RWPE1 (cell line): ENCODE measurements around the gene CXADR.
A peak's percentile ranks its signal among the peaks of the same experiment; 100 is the strongest.

ENCODE experiments used
- CTCF ChIA-PET: fragments of 350-600 bp; sonication (Branson Sonifier 250); formaldehyde crosslinking; extraction: SDS; loops from one replicate; lab custom pipeline; 2021; lab: Yijun Ruan, JAX
- POLR2A ChIA-PET: fragments of 400-600 bp; formaldehyde crosslinking; extraction: SDS; loops from one replicate; lab custom pipeline; 2020; ENCODE audit warnings: antibody characterized with exemption; ENCODE audit not compliant: low non-redundant PET; lab: Yijun Ruan, JAX
- DNase-seq: peaks from one replicate; pipeline ENCODE4 v3.0.0; 2012; ENCODE audit warnings: low spot score
- H3K27ac ChIP-seq: fragments of 450-650 bp; 2 replicates; pipeline ENCODE4 v1.5.1; 2017
- TF ChIP-seq, protein P1 (sequence below): fragments of 450-650 bp; conservative IDR thresholded peaks from 2 replicates; pipeline ENCODE4 v1.5.1; 2017; ENCODE audit warnings: low read depth, mild to moderate bottlenecking

The CXADR gene

DNA sequence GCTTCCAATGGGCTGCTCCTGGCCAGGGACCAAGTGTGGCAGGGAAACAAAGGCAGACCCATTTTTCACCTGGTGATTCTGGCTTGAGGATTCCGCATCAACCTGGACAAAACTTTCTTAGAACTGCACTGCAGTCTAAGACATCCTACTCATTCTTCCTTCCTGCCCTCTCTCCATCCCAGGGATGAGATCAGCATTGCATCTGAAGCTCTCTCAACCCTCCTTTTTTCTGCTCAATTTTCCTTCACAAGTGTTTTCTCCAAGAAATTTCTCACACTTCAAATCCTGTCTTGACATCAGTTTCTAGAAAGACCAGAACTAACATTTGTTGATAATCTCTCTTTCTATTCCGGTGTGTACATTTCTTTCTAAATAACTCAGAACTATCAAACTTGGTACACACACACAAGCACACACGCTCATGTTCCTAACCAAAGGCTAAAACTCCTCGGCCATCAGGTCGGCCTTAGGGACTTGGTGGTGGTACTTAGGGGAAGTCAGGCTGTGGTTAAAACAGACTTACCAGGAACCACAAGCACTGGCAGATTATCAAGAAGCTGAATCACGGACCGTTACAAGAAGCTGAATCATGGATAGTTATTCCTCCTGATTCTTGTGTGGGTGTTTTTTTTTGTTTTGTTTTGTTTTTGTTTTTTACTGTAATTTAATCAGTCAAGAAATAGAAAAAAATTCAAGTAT, 21.0 kb upstream of the CXADR start:
- TF ChIP-seq, protein P1, sequence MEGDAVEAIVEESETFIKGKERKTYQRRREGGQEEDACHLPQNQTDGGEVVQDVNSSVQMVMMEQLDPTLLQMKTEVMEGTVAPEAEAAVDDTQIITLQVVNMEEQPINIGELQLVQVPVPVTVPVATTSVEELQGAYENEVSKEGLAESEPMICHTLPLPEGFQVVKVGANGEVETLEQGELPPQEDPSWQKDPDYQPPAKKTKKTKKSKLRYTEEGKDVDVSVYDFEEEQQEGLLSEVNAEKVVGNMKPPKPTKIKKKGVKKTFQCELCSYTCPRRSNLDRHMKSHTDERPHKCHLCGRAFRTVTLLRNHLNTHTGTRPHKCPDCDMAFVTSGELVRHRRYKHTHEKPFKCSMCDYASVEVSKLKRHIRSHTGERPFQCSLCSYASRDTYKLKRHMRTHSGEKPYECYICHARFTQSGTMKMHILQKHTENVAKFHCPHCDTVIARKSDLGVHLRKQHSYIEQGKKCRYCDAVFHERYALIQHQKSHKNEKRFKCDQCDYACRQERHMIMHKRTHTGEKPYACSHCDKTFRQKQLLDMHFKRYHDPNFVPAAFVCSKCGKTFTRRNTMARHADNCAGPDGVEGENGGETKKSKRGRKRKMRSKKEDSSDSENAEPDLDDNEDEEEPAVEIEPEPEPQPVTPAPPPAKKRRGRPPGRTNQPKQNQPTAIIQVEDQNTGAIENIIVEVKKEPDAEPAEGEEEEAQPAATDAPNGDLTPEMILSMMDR: no peak
- peak overlapping the region; percentile 43; the same call in 1 of the 2 replicates for H3K27ac ChIP-seq
- ChIA-PET POLR2A (no interaction called here), CTCF (interaction anchor here (0.6 kb wide), 2 partner anchors 20 to 40 kb away, joined by 4 to 5 read pairs; no protein-coding TSS in a partner anchor)
- DNase-seq: peak; percentile 76

DNA sequence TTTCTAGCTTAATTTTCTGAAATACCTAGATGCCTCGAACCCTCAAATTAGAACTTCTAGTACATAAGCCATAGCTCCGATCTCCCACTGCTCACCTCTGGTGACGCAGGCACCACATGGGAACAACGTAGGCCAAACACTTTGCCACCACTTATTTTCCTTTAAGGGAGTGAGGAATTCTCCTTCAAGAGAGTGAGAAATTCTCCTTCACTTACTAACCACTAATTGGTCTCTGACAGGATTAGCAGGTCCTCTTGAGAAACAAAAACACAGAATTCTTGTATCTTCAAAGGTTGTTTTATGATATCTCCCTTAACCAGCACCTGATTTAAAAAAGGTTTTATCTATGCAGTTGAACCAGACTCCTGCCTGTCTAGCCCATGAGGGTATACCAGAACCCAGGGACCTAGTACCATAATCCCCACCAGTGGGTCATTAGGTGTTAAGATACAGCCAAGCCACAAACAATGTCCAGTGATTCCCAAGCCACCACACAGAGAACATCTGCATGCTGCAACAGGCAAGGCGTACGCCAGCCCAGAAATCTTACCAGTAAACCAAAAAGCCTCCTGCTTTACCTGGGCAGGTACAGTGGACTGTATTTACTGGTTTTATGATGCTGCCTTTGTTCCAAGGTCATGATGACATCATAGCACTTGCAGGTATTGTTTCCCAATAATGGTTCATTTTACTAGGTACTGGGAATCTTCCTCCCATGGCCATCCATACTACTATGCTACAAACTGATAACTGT, 20.3 kb upstream of the CXADR start:
- DNase-seq: peak; percentile 56
- CTCF ChIA-PET: interaction anchor here (0.6 kb wide), 2 partner anchors 19 to 41 kb away, joined by 4 to 5 read pairs; no protein-coding TSS in a partner anchor
- POLR2A ChIA-PET: no interaction called here
- TF ChIP-seq, protein P1: no peak
- H3K27ac ChIP-seq: no peak overlapping the region

DNA sequence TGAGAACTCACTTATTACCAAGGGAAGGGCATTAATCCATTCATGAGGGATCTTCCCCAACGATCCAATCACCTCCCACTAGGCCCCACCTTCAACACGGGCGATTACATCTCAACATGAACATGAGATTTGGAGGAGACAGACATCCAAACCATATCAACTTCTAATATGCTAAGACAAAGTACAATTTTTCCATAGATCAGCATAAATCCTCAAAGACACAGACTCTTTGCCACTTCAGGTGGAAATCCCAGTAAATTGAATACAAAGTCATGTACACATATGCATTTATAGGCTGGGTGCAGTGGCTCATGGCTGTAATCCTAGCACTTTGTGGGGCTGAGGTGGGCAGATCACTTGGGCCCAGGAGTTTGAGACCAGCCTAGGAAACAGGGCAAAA, 18.8 kb upstream of the CXADR start:
- CTCF ChIA-PET: no interaction called here
- TF ChIP-seq, protein P1: no peak

DNA sequence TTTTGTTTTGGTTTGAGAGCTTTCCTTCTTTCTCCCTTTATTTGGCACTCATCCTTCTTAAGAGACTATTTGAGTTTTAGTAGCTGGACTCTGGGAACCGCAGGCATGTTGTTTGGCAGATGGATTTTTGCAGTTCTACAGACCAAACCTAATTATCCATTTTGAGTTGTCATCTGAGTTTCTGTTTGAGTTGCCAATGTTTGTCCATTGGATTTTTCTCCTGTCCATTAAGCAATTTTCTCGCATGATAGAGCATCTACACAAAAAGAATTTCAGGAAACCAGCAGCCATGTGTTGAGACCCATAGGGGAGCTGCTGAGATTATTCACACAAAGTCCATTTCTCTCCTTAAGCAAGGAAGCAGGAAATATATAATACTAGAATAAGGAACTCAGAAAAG, 17.2 kb upstream of the CXADR start:
- TF ChIP-seq, protein P1: no peak
- no peak overlapping the region for H3K27ac ChIP-seq
- ChIA-PET CTCF (interaction anchor here (0.7 kb wide), 1 partner anchor 111 kb away, joined by 3 read pairs; no protein-coding TSS in a partner anchor), POLR2A (no interaction called here)
- DNase-seq: no peak

More for the DNA sequence above, 18.8 kb upstream of the CXADR start:
- no peak overlapping the region for H3K27ac ChIP-seq
- no peak for DNase-seq
- POLR2A ChIA-PET: no interaction called here

DNA sequence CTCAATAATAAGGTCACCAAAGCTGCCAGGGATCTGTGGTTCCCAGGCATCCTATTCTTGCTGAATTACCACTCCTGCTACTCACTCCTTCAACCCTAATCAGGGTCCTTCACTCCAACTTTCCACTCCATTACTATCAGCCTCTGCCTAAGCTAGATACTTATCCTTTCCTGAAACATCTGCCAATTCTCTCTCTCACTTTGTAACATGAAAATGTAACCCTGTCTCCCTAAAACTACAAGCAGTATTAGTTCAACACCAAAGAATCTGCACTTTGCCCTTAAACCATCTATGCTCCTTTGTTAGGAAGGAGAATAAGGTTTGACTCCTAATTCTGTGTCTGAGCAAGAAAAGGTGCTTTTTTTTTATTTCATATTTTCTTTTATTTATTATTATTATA, 15.5 kb upstream of the CXADR start:
- TF ChIP-seq, protein P1: no peak
- ChIA-PET CTCF (no interaction called here), POLR2A (no interaction called here)
- no peak for DNase-seq
- no peak overlapping the region for H3K27ac ChIP-seq

DNA sequence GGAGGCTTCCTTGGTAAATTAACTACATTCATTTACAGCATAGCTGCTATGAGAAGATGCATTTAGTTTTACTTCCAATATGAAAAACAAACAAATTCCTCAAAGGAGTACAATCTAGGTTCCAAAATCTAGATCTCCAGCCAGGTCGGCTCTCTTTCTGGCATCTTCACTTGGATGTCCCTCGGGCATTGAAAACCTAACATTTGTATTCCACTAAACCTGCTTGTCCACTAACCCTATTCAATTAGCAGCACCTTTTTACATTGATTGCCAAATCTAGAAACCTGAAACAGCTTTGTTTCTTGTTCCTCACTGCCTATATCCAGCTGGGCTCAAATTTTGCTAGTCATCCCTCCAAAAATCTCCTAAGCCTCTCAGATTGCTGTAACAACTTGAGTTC, 14.3 kb upstream of the CXADR start:
- TF ChIP-seq, protein P1: no peak
- CTCF ChIA-PET: interaction anchor here (0.6 kb wide), 1 partner anchor 271 kb away, joined by 7 read pairs; no protein-coding TSS in a partner anchor
- no peak overlapping the region for H3K27ac ChIP-seq

More for the DNA sequence above, 14.3 kb upstream of the CXADR start:
- POLR2A ChIA-PET: no interaction called here
- no peak for DNase-seq
